ENCODE measurements around the gene COPS6.

DNA sequence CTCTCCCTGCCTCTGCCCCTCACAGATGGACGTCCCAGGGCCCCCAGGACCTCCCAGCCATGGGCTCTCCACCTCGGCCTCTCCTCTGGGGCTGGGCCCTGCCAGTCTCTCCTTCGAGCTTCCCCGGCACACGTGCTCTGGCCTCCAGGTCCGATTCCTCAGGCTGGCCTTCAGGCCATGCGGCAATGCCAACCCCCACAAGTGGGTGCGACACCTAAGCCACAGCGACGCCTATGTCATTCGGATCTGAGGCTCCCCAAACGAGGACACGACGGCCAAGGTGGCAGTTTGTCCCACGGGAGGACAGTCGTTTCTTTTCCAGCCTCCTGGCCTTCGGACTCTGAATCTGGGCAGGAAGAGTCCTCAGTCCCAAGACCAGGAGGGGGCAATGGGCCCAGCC lies 17.9 kb downstream of the COPS6 start:
- TF ChIP-seq, protein P1, sequence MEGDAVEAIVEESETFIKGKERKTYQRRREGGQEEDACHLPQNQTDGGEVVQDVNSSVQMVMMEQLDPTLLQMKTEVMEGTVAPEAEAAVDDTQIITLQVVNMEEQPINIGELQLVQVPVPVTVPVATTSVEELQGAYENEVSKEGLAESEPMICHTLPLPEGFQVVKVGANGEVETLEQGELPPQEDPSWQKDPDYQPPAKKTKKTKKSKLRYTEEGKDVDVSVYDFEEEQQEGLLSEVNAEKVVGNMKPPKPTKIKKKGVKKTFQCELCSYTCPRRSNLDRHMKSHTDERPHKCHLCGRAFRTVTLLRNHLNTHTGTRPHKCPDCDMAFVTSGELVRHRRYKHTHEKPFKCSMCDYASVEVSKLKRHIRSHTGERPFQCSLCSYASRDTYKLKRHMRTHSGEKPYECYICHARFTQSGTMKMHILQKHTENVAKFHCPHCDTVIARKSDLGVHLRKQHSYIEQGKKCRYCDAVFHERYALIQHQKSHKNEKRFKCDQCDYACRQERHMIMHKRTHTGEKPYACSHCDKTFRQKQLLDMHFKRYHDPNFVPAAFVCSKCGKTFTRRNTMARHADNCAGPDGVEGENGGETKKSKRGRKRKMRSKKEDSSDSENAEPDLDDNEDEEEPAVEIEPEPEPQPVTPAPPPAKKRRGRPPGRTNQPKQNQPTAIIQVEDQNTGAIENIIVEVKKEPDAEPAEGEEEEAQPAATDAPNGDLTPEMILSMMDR (IDR thresholded peaks at IDR 0.05), result no peak
- TF ChIP-seq POLR2A (IDR thresholded peaks at IDR 0.05), result no peak
